DOHH2 (cell line): ENCODE results near the gene ZBTB9.

Source experiments
- EZH2phosphoT487 ChIP-seq: fragments of 200-600 bp; sonication (generic); IDR thresholded peaks from 2 replicates; pipeline ENCODE4 v1.6.1; 2017; ENCODE audit warnings: borderline replicate concordance, mild to moderate bottlenecking, antibody characterized with exemption, low read length, moderate library complexity, mixed read lengths
- TF ChIP-seq, protein P1 (sequence below): fragments of 200-600 bp; sonication (generic); IDR thresholded peaks from one replicate; pipeline ENCODE4 v1.5.1; 2014; ENCODE audit warnings: antibody characterized with exemption, mild to moderate bottlenecking, low read depth, low read length; ENCODE audit not compliant: poor library complexity, severe bottlenecking

DNA sequence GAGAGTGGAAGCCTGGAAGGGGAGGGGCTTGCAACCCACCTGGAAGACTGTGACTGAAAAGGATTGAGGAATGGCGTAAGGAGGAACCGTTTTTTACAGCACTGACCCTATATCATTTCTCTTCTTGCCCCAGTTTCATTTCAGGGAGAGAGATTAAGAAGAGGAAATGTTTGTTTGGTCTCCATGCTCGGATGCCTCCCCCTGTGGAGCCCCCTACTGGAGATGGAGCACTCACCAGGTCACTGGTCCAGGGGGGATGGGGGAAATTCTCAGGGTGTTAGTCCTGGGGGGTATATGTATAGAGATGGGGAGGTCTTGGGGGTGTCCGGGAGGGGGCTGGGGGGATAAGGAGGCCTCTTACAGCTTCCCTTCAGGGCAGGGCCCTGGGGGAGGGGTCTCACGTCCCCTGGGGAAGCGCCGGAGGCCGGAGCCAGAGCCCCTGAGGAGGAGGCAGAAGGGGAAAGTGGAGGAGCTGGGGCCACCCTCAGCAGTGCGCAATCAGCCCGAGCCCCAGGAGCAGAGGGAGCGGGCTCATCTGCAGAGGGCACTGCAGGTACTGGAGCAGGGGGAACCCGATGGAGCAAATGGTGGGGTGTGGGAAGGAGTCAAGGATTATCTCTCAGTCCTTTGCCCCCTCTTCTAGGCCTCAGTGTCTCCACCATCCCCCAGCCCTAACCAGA is 39.6 kb upstream of the ZBTB9 start:
- TF ChIP-seq, protein P1, sequence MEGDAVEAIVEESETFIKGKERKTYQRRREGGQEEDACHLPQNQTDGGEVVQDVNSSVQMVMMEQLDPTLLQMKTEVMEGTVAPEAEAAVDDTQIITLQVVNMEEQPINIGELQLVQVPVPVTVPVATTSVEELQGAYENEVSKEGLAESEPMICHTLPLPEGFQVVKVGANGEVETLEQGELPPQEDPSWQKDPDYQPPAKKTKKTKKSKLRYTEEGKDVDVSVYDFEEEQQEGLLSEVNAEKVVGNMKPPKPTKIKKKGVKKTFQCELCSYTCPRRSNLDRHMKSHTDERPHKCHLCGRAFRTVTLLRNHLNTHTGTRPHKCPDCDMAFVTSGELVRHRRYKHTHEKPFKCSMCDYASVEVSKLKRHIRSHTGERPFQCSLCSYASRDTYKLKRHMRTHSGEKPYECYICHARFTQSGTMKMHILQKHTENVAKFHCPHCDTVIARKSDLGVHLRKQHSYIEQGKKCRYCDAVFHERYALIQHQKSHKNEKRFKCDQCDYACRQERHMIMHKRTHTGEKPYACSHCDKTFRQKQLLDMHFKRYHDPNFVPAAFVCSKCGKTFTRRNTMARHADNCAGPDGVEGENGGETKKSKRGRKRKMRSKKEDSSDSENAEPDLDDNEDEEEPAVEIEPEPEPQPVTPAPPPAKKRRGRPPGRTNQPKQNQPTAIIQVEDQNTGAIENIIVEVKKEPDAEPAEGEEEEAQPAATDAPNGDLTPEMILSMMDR: peak; percentile 88
- TF ChIP-seq EZH2phosphoT487: no peak
